ENCODE measurements around the gene TCP10L.

TCP10L gene

DNA sequence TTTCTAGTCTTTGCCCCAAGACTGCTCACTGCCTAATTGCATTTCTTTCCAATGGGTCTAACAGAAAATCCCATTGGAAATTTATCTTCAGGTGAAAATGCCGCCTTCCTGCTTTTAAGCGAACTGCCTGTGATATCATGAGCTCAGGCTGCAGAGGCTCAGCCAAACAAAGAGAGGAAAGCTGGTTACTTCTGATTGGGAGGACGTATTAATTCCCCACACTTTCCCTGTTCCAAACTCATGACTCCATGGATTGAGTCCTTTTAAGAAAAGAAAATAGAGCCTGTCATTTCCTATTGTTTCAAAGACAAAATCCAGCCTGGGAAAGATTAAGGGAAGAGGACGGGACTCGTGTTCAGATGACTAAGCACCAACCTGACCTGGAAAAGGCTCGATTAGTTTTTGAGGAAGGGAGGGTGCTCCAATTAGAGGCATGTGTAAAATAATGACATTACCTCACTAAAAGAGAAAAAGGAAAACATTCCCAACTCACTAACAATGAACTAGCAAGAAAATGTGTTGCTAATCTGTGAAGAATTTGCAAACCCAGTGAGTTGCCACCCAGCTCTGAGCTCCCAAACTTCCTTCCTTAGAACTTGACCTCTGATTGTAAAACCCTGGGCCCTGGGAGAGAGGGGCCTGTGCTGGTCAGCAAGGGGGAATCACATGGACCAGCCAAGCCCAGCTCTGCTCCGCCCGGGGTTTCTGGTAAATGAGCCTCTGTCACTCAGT is 61.2 kb downstream of the TCP10L start:
- in situ Hi-C loops (cut with MboI; ENCODE audit: low sequenced_read_pairs): no loop called here

All from HL-60/S4 treated with retinoic acid at 250 ng/mL for 4 days and 3 days (cell line).